Activated naive CD4-positive, alpha-beta T cell treated with anti-CD3 and anti-CD28 coated beads, Interleukin-2, amount 50 U/mL, for 24 hours (primary cell): ENCODE results near the gene ZNF273.
"Not testable (repeated sequence)": the region's sequence is repeated elsewhere in the genome, so short reads cannot be mapped to it uniquely, and the experiment has no call there.

Experiments used
- H3K27ac Mint-ChIP-seq: one replicate; pipeline ENCODE4 v1.8.0; 2021; ENCODE audit warnings: mild to moderate bottlenecking, mixed read lengths
- H3K27me3 Mint-ChIP-seq: one replicate; pipeline ENCODE4 v1.8.0; 2021; ENCODE audit warnings: mixed read lengths
- H3K36me3 Mint-ChIP-seq: one replicate; pipeline ENCODE4 v1.8.0; 2021; ENCODE audit warnings: mixed read lengths
- H3K4me1 Mint-ChIP-seq: one replicate; pipeline ENCODE4 v1.8.0; 2021; ENCODE audit warnings: mixed read lengths
- H3K4me3 Mint-ChIP-seq: one replicate; pipeline ENCODE4 v1.8.0; 2021; ENCODE audit warnings: mild to moderate bottlenecking, mixed read lengths
- H3K9me3 Mint-ChIP-seq: one replicate; pipeline ENCODE4 v1.8.0; 2021; ENCODE audit warnings: mixed read lengths

ZNF273 gene

DNA sequence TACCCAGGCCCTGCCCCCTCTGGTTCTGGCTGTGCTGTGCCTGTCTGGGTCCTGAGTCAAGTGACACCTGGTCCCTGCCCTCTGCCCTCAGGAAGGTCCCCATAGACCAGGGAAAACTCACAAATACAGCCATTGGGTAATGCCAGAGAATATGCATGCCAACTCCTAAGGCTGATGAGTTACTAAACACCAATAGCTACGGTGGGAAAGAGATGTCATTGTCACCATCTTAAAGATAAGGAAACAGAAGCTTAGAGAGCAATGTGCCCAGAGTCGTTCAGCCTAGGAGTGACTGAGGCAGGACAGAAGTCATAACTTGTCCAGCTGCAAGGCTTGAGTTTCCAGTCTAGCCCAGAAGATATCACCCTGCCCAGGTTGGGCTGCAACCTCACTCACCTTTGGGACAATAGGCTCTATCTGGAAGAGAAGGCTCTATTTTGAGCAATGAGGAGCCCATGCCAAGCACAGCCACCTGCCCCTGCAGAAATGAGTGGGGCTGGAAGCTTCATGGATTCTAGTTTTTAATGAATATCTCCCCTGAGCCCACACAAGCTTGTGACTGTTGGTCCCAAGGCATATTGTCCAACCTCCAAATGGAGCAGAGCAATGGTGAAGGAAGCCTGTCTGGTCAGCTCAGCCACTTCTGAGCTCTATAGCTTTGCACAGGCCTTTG, 42.6 kb downstream of the ZNF273 start:
- H3K9me3 Mint-ChIP-seq = no peaks in the 10 kb centered on the region
- no peak overlapping the region for H3K27ac Mint-ChIP-seq
- H3K4me3 Mint-ChIP-seq = no peak overlapping the region
- no peaks in the 10 kb centered on the region for H3K36me3 Mint-ChIP-seq
- H3K27me3 Mint-ChIP-seq = peaks cover 37% of the 10 kb centered on the region
- peaks cover 4% of the 10 kb centered on the region for H3K4me1 Mint-ChIP-seq

DNA sequence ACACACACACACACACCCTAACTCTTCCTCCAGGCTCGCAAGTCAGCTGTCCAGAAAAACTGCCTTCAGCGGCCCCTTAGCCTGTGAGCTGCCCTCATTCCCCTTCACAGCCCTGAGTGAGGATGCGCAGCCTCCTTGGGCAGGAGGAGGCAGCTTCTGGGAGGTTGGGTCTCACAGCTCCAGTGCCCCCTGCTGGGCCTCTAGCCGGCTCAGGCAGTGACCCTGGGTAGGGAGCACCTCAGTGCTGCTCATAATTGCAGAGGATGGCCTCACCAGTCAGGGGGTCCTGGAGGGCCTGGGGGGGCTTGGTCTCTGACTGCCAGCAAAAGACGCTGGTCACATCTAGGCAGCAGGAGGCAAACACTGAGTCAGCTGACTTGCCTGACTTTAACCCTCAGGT, 43.7 kb downstream of the ZNF273 start:
- Mint-ChIP-seq H3K4me1 (peaks cover 9% of the 10 kb centered on the region), H3K4me3 (no peak overlapping the region)

GRCh38 chr7:64947252-64948000, 44.4 kb downstream of the ZNF273 start:
- Mint-ChIP-seq H3K4me3 (no peak overlapping the region), H3K27me3 (peaks cover 42% of the 10 kb centered on the region), H3K36me3 (no peaks in the 10 kb centered on the region), H3K4me1 (peaks cover 9% of the 10 kb centered on the region), H3K27ac (no peak overlapping the region), H3K9me3 (no peaks in the 10 kb centered on the region)

More for the DNA sequence above, 43.7 kb downstream of the ZNF273 start:
- no peaks in the 10 kb centered on the region for H3K36me3 Mint-ChIP-seq
- no peak overlapping the region for H3K27ac Mint-ChIP-seq
- H3K9me3 Mint-ChIP-seq = no peaks in the 10 kb centered on the region
- H3K27me3 Mint-ChIP-seq = peaks cover 42% of the 10 kb centered on the region

DNA sequence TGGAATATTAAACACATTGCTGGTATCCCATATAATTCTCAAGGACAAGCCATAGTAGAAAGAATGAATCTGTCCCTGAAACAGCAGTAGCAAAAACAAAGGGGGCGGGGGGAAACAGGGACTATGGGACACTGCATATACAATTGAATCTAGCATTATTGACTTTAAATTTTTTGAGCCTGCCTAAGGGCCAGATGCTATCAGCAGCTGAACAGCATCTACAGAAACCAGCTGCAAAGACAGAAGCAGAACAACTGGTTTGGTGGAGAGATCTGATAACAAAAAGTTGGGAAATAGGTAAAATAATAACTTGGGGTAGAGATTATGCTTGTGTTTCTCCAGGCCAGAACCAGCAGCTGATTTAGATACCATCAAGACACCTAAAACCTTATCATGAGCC, 45.7 kb downstream of the ZNF273 start:
- H3K27ac Mint-ChIP-seq, H3K4me3 Mint-ChIP-seq, H3K9me3 Mint-ChIP-seq, H3K4me1 Mint-ChIP-seq, H3K36me3 Mint-ChIP-seq: not testable (repeated sequence)
- peaks cover 44% of the 10 kb centered on the region for H3K27me3 Mint-ChIP-seq

DNA sequence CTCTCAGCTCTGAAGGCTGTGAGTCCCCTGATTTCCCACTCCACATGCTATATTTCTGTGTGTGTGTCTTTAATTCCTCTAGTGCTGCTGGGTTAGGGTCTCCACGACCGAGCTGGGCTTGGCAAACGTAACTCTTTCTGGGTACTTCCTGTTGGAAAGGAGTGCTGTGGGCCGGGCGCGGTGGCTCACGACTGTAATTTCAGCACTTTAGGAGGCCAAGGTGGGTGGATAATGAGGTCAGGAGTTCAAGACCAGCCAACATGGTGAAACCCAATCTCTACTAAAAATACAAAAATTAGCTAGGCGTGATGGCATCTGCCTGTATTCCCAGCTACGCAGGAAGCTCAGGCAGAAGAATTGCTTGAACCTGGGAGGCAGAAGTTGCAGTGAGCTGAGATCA, 47.6 kb downstream of the ZNF273 start:
- not testable (repeated sequence) for H3K9me3 Mint-ChIP-seq, H3K4me1 Mint-ChIP-seq, H3K36me3 Mint-ChIP-seq, H3K4me3 Mint-ChIP-seq, H3K27ac Mint-ChIP-seq
- peaks cover 37% of the 10 kb centered on the region for H3K27me3 Mint-ChIP-seq

DNA sequence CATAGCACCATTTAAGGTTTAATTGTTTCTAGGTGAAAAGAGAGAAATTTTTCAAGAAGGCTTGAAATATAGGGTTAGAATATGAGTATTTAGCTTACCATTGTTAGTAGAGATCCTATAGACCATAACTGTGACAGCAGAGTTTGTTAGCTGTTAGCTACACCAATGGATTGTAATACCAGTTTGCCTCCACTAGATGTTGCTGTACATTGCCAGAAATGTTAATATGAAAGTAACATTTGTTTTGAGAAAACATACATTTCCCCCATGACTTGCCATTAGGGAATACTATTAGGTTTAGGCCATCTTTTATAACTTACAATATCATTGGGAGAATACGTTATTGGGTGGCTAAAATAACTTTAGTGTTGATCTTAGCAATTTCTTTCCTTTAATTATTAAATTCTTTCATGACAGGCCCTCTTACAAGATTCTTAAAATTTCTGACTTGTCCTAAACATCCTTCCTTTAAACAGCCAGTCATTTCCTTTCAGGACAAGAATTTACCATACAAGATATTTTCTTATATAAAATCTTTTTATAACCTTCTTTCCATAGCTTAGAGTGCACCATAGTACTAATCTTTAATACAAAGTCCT, 48.3 kb downstream of the ZNF273 start:
- Mint-ChIP-seq H3K27ac (no peak overlapping the region), H3K27me3 (peaks cover 33% of the 10 kb centered on the region), H3K9me3 (no peaks in the 10 kb centered on the region), H3K4me1 (peaks cover 9% of the 10 kb centered on the region), H3K4me3 (no peak overlapping the region), H3K36me3 (no peaks in the 10 kb centered on the region)

- Mint-ChIP-seq H3K9me3 (peaks cover 21% of the 10 kb centered on the region), H3K27me3 (peaks cover 5% of the 10 kb centered on the region), H3K4me3 (no peak overlapping the region), H3K27ac (no peak overlapping the region), H3K4me1 (no peaks in the 10 kb centered on the region), H3K36me3 (peaks cover 5% of the 10 kb centered on the region)
Observed at GRCh38 chr7:64959072-64959747, 56.1 kb downstream of the ZNF273 start.

DNA sequence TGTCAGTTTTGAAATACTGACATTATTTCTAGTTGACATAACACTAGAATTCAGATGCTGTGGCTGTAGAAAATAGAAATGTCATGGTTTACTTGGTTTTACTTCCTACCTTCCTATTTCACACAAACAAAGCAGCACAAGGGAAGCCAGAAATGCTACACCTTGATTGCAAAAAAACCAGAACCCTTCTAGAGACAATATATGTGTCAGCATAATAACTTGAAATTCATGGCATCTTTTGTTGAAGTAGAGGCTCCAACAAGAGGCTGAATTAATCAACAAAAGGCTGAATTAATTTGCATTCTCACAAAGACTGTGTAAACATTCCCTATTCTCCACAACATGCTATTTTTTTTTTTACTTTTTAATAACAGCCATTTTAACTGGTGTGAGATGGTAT, 62.5 kb downstream of the ZNF273 start:
- Mint-ChIP-seq H3K4me3 (no peak overlapping the region), H3K4me1 (no peaks in the 10 kb centered on the region), H3K27ac (no peak overlapping the region), H3K27me3 (no peaks in the 10 kb centered on the region), H3K36me3 (peaks cover 7% of the 10 kb centered on the region), H3K9me3 (peaks cover 16% of the 10 kb centered on the region)

DNA sequence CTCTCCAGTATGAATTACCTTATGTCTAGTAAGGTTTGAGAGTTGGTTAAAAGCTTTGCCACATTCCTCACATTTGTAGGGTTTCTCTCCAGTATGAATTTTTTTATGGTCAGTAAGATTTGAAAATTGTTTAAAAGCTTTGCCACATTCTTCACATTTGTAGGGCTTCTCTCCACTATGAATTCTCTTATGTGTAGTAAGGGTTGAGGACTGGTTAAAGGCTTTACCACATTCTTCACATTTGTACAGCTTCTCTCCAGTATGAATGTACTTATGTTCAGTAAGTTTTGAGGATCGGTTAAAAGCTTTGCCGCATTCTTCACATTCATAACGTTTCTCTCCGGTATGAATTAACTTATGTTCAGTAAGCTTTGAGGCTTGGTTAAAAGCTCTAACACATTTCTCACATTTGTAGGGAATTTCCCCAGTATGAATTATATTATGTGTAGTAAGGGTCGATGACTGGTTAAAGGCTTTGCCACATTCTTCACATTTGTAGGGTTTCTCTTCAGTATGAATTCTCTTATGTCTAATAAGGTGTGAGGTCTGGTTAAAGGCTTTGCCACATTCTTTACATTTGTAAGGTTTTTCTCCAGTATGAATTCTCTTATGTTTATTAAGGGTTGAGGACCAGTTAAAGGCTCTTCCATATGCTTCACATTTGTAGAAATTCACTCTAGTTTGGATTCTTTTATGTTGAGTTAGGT, 75.6 kb downstream of the ZNF273 start:
- no peaks in the 10 kb centered on the region for H3K27me3 Mint-ChIP-seq
- H3K9me3 Mint-ChIP-seq = peaks cover 39% of the 10 kb centered on the region
- H3K36me3 Mint-ChIP-seq = peaks cover 57% of the 10 kb centered on the region
- H3K27ac Mint-ChIP-seq = no peak overlapping the region
- H3K4me1 Mint-ChIP-seq = no peaks in the 10 kb centered on the region
- H3K4me3 Mint-ChIP-seq = no peak overlapping the region
